ENCODE measurements around the gene DPP3.

The DPP3 gene

GRCh38 chr11:66464916-66465315 is 15.3 kb upstream of the DPP3 start:
- DNase-seq: no peak

DNA sequence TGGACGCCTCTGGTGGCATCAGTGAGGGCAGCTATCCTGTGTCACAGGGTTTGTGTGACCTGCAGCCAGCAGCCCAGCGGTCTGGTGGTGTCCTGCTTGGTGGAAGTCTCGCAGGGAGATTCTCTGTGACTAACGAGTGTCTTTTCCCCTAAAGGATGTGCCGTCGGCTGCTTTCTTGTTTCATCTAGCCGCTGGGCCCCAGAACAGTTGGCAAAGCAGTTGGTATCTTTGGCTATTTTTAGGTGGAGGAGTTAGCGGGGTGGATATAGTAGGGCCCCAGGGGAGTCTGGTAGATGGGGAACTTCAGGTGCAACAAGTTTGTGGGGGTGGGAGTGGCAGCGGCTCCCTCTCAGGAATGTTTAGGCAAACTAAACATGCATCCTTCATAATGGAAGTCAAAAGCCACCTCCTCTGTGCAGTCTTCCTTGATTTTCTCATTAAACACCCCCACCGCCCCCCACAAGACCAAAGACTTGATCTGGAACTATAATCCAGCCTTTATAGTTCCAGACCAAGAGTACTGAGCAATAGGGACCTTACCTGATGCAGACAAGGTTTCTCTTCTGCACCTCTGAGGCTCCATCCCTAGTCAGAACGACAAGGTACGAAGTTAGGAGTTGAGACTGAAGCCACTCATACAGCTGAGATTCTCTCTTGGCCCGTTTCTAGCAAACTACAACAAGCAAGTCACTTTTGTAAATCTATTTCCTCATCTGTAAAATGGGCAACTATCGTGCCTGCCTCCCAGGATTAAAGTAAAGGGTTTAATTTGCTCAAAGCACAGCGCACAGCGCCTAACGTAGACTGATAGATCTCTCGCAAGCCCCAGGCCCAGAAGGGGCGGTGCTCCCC is 14.6 kb upstream of the DPP3 start:
- peak; percentile 25 for DNase-seq

- peak; percentile 94 for DNase-seq
Measured at GRCh38 chr11:66466225-66467033, 13.8 kb upstream of the DPP3 start, which contains the start of gene PELI3. Gene PELI3 (plus strand): TSS chr11:66466905. CDS start chr11:66468129, 1,224 bp downstream.

- peak; percentile 43 for DNase-seq
Measured at GRCh38 chr11:66467034-66467659, 13.1 kb upstream of the DPP3 start.

DNA sequence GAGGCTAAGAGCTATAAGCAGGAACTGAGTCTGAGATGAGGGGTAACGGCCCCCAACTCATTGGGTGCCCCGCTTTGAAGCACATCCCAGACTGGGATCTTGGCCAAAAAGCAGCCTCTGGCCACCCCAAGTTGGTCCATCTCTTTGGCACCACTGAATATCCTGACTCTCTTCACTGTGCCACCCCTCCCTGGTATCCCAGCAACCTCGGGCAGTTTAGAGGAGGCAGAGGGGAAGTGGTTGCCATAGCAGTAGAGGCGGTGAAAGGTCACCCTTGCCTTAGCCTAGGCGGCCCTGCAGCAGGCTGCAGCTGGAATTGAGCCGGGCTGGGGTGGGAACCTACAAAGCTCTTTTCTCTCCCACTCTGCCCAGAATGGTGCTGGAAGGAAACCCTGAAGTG is 12.5 kb upstream of the DPP3 start:
- no peak for DNase-seq

GRCh38 chr11:66468691-66469090 is 11.5 kb upstream of the DPP3 start:
- no peak for DNase-seq

- no peak for DNase-seq
Measured at GRCh38 chr11:66469441-66469840, 10.8 kb upstream of the DPP3 start.

- DNase-seq: peak; percentile 8
Measured at GRCh38 chr11:66470015-66470414, 10.2 kb upstream of the DPP3 start.

- DNase-seq: no peak
Measured at GRCh38 chr11:66471142-66471541, 9.1 kb upstream of the DPP3 start.

DNA sequence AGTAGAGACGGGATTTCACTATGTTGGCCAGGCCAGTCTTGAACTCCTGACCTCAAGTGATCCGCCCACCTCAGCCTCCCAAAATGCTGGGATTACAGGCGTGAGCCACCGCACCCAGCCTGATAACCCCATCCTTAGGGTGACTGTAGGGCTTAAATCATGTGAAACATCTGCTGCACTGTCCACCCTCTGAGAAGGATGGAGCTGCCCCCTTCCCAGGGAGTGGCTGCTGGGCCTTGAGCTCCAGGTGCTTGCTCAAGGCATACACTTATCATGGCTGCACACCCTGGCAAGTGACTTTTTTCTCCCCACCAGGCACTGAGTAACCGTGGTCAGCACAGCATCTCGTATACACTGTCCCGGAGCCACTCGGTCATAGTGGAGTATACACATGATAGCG is 8.2 kb upstream of the DPP3 start:
- no peak for DNase-seq

DNA sequence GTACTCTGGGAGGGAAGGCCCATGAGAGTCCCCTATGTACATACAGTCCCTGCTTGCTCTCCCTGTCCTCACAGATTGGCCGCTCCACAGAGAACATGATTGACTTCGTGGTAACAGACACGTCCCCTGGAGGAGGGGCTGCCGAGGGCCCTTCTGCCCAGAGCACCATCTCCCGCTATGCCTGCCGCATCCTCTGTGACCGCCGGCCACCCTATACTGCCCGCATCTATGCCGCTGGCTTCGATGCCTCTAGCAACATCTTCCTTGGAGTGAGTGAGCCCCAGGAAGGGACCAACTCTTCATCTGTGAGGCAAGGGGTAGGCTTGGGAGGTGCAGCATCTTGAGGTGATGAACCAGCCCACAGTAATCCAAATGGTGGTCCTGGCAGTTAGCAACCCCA is 7.1 kb upstream of the DPP3 start:
- DNase-seq: no peak

- DNase-seq: no peak
Measured at GRCh38 chr11:66473608-66474515, 6.4 kb upstream of the DPP3 start.

- no peak for DNase-seq
Measured at GRCh38 chr11:66475349-66476172, 4.7 kb upstream of the DPP3 start.

DNA sequence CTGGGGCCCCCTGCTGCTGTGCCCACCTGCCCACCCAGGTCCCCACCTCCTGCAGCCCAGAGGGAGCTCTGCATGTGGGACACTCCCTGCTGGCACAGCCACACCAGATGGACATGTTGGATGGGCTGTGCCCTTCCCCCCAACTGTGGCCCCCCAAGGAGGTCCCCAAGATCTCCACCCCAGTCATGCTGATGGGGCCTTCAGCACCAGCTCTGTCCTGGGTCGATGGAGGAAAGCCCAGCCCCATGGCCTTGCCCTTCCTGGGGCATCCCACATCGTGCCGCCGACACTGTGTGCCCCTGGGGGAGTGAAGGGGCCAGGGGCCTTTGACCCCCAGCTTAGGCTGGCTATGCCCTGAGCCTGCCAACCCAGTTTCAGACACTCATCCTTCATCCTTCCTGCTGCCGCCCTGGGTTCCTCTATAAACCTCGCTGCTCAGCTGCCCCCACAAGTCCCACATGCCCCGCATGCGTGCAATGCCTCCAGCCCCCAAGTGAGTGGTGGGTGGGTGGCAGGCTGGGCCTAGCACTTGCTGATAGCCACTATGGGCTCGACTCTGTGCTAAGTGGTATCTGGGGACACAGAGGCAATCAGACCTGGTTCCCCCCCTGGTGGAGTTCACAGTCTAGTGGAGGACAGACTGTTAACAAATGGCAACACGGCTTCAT is 3.9 kb upstream of the DPP3 start:
- DNase-seq: no peak

- DNase-seq: no peak
Measured at GRCh38 chr11:66476841-66477251, 3.4 kb upstream of the DPP3 start.

- DNase-seq: no peak
Measured at GRCh38 chr11:66477263-66478201, 2.7 kb upstream of the DPP3 start.

GRCh38 chr11:66478729-66479393 is 1.4 kb upstream of the DPP3 start:
- DNase-seq: peak; percentile 64

GRCh38 chr11:66479394-66480116 is 679 bp upstream of the DPP3 start:
- peak; percentile 48 for DNase-seq

Data from OCI-M1 (cell line).